GM10847 (cell line): ENCODE measurements around the gene USP17L12.
"Not testable (repeated sequence)": the region's sequence is repeated elsewhere in the genome, so short reads cannot be mapped to it uniquely, and the experiment has no call there.

ENCODE experiments used
- POLR2A ChIP-seq: IDR thresholded peaks from 2 replicates; pipeline ENCODE4 v1.6.1; 2011; ENCODE audit not compliant: insufficient read length; ENCODE audit errors: extremely low read depth

USP17L12 gene

GRCh38 chr4:9219852-9220251 is at the start of gene USP17L12:
Gene USP17L12, plus strand, starts transcription at chr4:9220152. Its CDS starts 0 bp downstream, at chr4:9220152.
- TF ChIP-seq POLR2A: not testable (repeated sequence)

GRCh38 chr4:9210357-9210756 is 9.6 kb upstream of the USP17L12 start, which contains the start of gene USP17L10:
Gene USP17L10, plus strand, starts transcription at chr4:9210657. Its CDS starts 0 bp downstream, at chr4:9210657.
- TF ChIP-seq POLR2A: not testable (repeated sequence)

GRCh38 chr4:9215105-9215504 is 4.8 kb upstream of the USP17L12 start, which contains the start of gene USP17L11:
Gene USP17L11, plus strand, starts transcription at chr4:9215405. Its CDS starts 0 bp downstream, at chr4:9215405.
- not testable (repeated sequence) for TF ChIP-seq POLR2A

- not testable (repeated sequence) for TF ChIP-seq POLR2A
Observed at GRCh38 chr4:9224596-9224995, 4.6 kb downstream of the USP17L12 start, which contains the start of gene USP17L13. Gene USP17L13, plus strand, starts transcription at chr4:9224896. Its CDS starts 0 bp downstream, at chr4:9224896.

GRCh38 chr4:9234085-9234484 is 14.1 kb downstream of the USP17L12 start, which contains the start of gene USP17L15:
Gene USP17L15, plus strand, starts transcription at chr4:9234385. Its CDS starts 0 bp downstream, at chr4:9234385.
- not testable (repeated sequence) for TF ChIP-seq POLR2A

- not testable (repeated sequence) for TF ChIP-seq POLR2A
Observed at GRCh38 chr4:9243579-9243978, 23.6 kb downstream of the USP17L12 start, which contains the start of gene USP17L17. Gene USP17L17, plus strand, starts transcription at chr4:9243879. Its CDS starts 0 bp downstream, at chr4:9243879.

- not testable (repeated sequence) for TF ChIP-seq POLR2A
Observed at GRCh38 chr4:9247953-9248680, 28.2 kb downstream of the USP17L12 start, which contains the start of gene USP17L18. Gene USP17L18, plus strand, starts transcription at chr4:9248630. Its CDS starts 0 bp downstream, at chr4:9248630.

- not testable (repeated sequence) for TF ChIP-seq POLR2A
Observed at GRCh38 chr4:9253078-9253477, 33.1 kb downstream of the USP17L12 start, which contains the start of gene USP17L19. Gene USP17L19, plus strand, starts transcription at chr4:9253378. Its CDS starts 0 bp downstream, at chr4:9253378.

GRCh38 chr4:9257824-9258223 is 37.9 kb downstream of the USP17L12 start, which contains the start of gene USP17L20:
Gene USP17L20, plus strand, starts transcription at chr4:9258124. Its CDS starts 0 bp downstream, at chr4:9258124.
- not testable (repeated sequence) for TF ChIP-seq POLR2A

GRCh38 chr4:9262572-9262971 is 42.6 kb downstream of the USP17L12 start, which contains the start of gene USP17L21:
Gene USP17L21, plus strand, starts transcription at chr4:9262872. Its CDS starts 0 bp downstream, at chr4:9262872.
- TF ChIP-seq POLR2A: not testable (repeated sequence)

GRCh38 chr4:9267319-9267718 is 47.4 kb downstream of the USP17L12 start, which contains the start of gene USP17L22:
Gene USP17L22, plus strand, starts transcription at chr4:9267619. Its CDS starts 0 bp downstream, at chr4:9267619.
- TF ChIP-seq POLR2A: not testable (repeated sequence)
